ENCODE data around the gene TUBB. TPM values are rescaled to one million over a fixed set of nuclear protein-coding genes. Genes with fewer than 3 reads are reported as not detected.

The TUBB gene
- total and polyA plus RNA-seq, 9 of the 15 experiments (the other 6 are each of a cell fraction or from before 2014, with no cell fraction given) = 971 to 2,870 (median 1,478) TPM

- TF ChIP-seq BACH1 (tag; IDR thresholded peaks at IDR 0.05) (0 out of 2 replicates have a peak, but pooled peaks have one; percentile 21), BRCA1 (IDR thresholded peaks at IDR 0.05) (no peak), BRCA1 (CRISPR knock-in tag; IDR thresholded peaks at IDR 0.05) (no peak), RB1 (IDR thresholded peaks at IDR 0.05; ENCODE audit: low read depth) (peak; percentile 98), GABPB1 (CRISPR knock-in tag; IDR thresholded peaks at IDR 0.05) (peak; percentile 76; the same call in 1 of the 2 replicates), HLTF (IDR thresholded peaks at IDR 0.05) (peak; percentile 6; the same call in 1 of the 2 replicates), ZNF668 (CRISPR knock-in tag; IDR thresholded peaks at IDR 0.05) (no peak), HNRNPUL1 (IDR thresholded peaks at IDR 0.05; ENCODE audit: low read length) (no peak), GTF3C2 (IDR thresholded peaks at IDR 0.05; ENCODE audit: borderline replicate concordance, extremely low read depth, insufficient read length) (no peak), POLR2A (conservative IDR thresholded peaks at IDR 0.05) (peak; percentile 77), OTX1 (CRISPR knock-in tag; IDR thresholded peaks at IDR 0.05) (peak; percentile 89), MITF (IDR thresholded peaks at IDR 0.05) (peak; percentile 56), ZNF780A (CRISPR knock-in tag; IDR thresholded peaks at IDR 0.05) (no peak), ZNF436 (CRISPR knock-in tag; IDR thresholded peaks at IDR 0.05) (no peak), ZNF511 (CRISPR knock-in tag; IDR thresholded peaks at IDR 0.05) (peak; percentile 50; the same call in 1 of the 2 replicates), PHB (CRISPR knock-in tag; IDR thresholded peaks at IDR 0.05) (peak; percentile 85; the same call in 1 of the 2 replicates), RBFOX2 (IDR thresholded peaks at IDR 0.05; ENCODE audit: low read depth, low read length) (peak; percentile 87), THRB (CRISPR knock-in tag; conservative IDR thresholded peaks at IDR 0.05) (peak; percentile 95), MCM2 (IDR thresholded peaks at IDR 0.05; ENCODE audit: low read depth) (no peak), FOSL1 (tag; conservative IDR thresholded peaks at IDR 0.05) (0 out of 2 replicates have a peak, but pooled peaks have one; percentile 18), RAD21 (CRISPR knock-in tag; conservative IDR thresholded peaks at IDR 0.05 in 1 of 2, IDR thresholded peaks at IDR 0.05 in 1 of 2) (no peak)
Observed at GRCh38 chr6:30721198-30722024, 1.3 kb downstream of the TUBB start (continued).

Data from K562 (cell line).